ENCODE data around the gene FRMD4A. TPM values are rescaled to one million over a fixed set of nuclear protein-coding genes. Genes with fewer than 3 reads are reported as not detected.

Gene FRMD4A
- total and polyA plus RNA-seq, 2 experiments from 2014 or later, result 11.9 to 17.5 TPM

DNA sequence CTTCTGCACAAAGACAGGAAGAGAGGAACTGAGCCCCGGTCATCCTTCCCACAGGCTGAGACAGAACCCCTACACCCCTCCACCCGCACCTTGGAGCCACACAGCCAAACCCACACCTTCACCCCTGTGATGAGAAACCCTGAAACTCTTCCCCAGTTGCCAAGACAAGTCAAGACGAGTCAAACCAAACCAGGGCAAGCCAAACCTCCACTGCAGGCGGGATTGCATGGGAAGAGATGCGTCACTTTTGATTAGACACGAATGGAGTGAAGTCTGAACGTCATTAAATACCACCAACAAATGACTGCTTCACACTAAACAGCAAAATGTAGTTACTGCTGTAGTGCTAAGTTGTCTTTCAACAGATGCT is 670.2 kb downstream of the FRMD4A start:
- H3K4me2 ChIP-seq (ENCODE audit: unreplicated experiment), result no peak overlapping the region
- no peaks in the 10 kb centered on the region for H3K79me2 ChIP-seq (ENCODE audit: insufficient read depth)
- no peaks in the 10 kb centered on the region for H4K20me1 ChIP-seq (ENCODE audit: insufficient read depth)
- H3K9ac ChIP-seq, result peak overlapping the region; percentile 23; the same call in 1 of the 2 replicates
- H3K9me3 ChIP-seq (ENCODE audit: low read depth), result no peaks in the 10 kb centered on the region
- TF ChIP-seq EZH2phosphoT487 (IDR thresholded peaks at IDR 0.05; ENCODE audit: insufficient read depth, low read depth) (no peak), EZH2 (IDR thresholded peaks at IDR 0.05; ENCODE audit: insufficient read depth, poor library complexity, severe bottlenecking) (no peak)
- peak; percentile 53 for DNase-seq
- no peak overlapping the region for H3K4me3 ChIP-seq
- no peak overlapping the region for H2AFZ ChIP-seq
- WGBS, 2 experiments (ENCODE audit: low coverage in 1 of 2, low lambda C conversion rate in 2 of 2, missing lambda C conversion rate in 2 of 2), result 63% methylated on average over 7 of the region's 7 CpGs
- H3K36me3 ChIP-seq (ENCODE audit: low read depth), result peaks cover 10% of the 10 kb centered on the region; the same call in 1 of the 2 replicates
- peak overlapping the region; percentile 20 for H3K27ac ChIP-seq
- no peaks in the 10 kb centered on the region for H3K9me2 ChIP-seq (ENCODE audit: insufficient read depth)
- H3K4me1 ChIP-seq (ENCODE audit: insufficient read depth), result peaks cover 14% of the 10 kb centered on the region
- H3F3A ChIP-seq (ENCODE audit: insufficient read depth), result peaks cover 25% of the 10 kb centered on the region
- no peaks in the 10 kb centered on the region for H3K27me3 ChIP-seq (replicated peaks; ENCODE audit: insufficient read depth)
- in situ Hi-C loops (cut with MboI), result no loop called here

DNA sequence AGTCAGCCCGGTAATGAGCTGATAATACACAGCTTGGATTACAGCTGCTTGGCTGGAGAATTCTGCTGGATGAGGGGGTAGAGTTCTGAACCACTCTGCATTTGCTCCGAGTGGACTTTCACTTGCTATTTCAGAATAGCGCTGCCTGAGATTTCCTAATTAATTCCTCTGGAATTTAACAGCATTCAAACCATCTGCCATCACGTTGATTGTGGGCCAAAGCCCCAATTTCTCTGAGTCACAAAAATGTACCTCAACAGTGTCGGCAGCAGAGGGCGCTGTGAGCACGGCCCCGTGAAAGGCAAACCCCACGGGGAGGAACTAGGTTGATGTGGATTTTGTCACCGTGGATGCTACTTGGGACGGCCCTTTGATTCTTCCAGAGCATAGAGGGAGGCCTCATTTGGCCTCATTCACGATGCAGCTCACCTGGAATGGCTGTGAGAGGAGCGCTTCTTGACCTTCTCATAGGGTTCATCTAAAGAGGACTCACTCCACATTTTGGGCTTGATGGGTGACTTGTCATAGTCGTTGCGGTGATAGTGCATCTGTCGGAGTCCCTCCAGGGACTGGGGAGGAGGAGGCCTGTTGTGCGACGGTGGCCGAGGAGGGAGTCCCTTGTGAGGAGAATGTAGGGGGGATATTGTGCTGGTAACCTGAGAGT is 670.7 kb downstream of the FRMD4A start:
- WGBS, 2 experiments (ENCODE audit: low coverage in 1 of 2, low lambda C conversion rate in 2 of 2, missing lambda C conversion rate in 2 of 2), result 29 to 30% methylated on average over 19 of the region's 19 CpGs
- Histone ChIP-seq H2AFZ (0 out of 2 replicates have a peak overlapping the region, but pooled peaks have one; percentile 3), H3K9ac (peak overlapping the region; percentile 34), H3K4me1 (ENCODE audit: insufficient read depth) (peaks cover 14% of the 10 kb centered on the region), H3K4me2 (ENCODE audit: unreplicated experiment) (peak overlapping the region; percentile 64), H3K9me3 (ENCODE audit: low read depth) (no peaks in the 10 kb centered on the region), H3K36me3 (ENCODE audit: low read depth) (peaks cover 9% of the 10 kb centered on the region; the same call in 1 of the 2 replicates), H3K4me3 (no peak overlapping the region), H3K27ac (peak overlapping the region; percentile 41), H3K27me3 (replicated peaks; ENCODE audit: insufficient read depth) (no peaks in the 10 kb centered on the region), H3K79me2 (ENCODE audit: insufficient read depth) (no peaks in the 10 kb centered on the region), H4K20me1 (ENCODE audit: insufficient read depth) (no peaks in the 10 kb centered on the region), H3F3A (ENCODE audit: insufficient read depth) (peaks cover 25% of the 10 kb centered on the region), H3K9me2 (ENCODE audit: insufficient read depth) (no peaks in the 10 kb centered on the region)
- TF ChIP-seq EZH2phosphoT487 (IDR thresholded peaks at IDR 0.05; ENCODE audit: insufficient read depth, low read depth), result no peak
- TF ChIP-seq EZH2 (IDR thresholded peaks at IDR 0.05; ENCODE audit: insufficient read depth, poor library complexity, severe bottlenecking), result no peak
- in situ Hi-C loops (cut with MboI), result loop anchor here (5.0 kb wide), 1 partner anchor 122 kb away; no protein-coding TSS in a partner anchor
- DNase-seq, result peak; percentile 77

DNA sequence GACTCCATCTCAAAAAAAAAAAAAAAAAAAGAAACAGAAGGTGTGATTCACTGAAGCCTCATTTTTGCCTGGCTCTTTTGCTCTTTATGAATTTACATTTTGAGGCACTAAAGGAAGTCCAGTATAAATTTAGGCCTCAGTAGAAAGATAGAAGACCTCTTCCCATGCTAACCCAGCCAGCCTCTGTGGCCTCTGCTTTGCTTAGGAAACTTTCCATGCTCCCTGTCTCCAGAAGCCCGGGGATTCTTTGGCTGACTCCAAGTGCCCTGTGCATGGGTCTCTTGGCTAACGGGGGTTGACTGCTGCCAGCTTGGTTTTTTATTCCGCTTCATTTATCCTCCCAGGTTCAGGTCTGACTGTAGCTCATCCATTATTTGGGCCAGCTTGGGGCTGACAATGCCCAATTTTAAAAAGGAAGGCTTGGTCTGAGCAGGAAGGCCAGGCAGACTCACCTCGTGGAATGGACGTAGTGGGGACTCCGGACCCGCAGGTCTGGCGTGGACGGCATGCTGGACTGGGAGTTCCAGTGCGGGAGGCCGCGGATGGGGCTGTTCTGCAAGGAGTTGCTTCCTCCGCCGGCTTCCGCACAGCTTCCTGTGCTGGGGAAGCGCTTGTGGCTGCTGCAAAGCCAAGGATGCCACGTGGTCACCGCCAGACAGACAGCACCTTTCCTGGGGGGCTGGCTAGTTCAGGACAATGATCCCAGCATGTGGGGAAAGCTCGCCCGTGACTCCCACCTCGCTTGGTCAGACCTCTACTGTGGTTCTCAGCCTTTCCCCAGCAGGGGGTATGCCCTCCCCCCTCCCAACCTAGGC is 671.6 kb downstream of the FRMD4A start:
- Histone ChIP-seq H2AFZ (no peak overlapping the region), H3K79me2 (ENCODE audit: insufficient read depth) (no peaks in the 10 kb centered on the region), H3K9ac (0 out of 2 replicates have a peak overlapping the region, but pooled peaks have one; percentile 34), H3K4me2 (ENCODE audit: unreplicated experiment) (no peak overlapping the region), H3K27ac (peak overlapping the region; percentile 41; the same call in 1 of the 2 replicates), H4K20me1 (ENCODE audit: insufficient read depth) (no peaks in the 10 kb centered on the region), H3K4me1 (ENCODE audit: insufficient read depth) (peaks cover 14% of the 10 kb centered on the region), H3K27me3 (replicated peaks; ENCODE audit: insufficient read depth) (no peaks in the 10 kb centered on the region), H3K4me3 (no peak overlapping the region), H3F3A (ENCODE audit: insufficient read depth) (peaks cover 20% of the 10 kb centered on the region), H3K9me2 (ENCODE audit: insufficient read depth) (no peaks in the 10 kb centered on the region), H3K9me3 (ENCODE audit: low read depth) (no peaks in the 10 kb centered on the region), H3K36me3 (ENCODE audit: low read depth) (peaks cover 2% of the 10 kb centered on the region; the same call in 1 of the 2 replicates)
- in situ Hi-C loops (cut with MboI), result loop anchor here (5.0 kb wide), 1 partner anchor 123 kb away; no protein-coding TSS in a partner anchor
- TF ChIP-seq EZH2phosphoT487 (IDR thresholded peaks at IDR 0.05; ENCODE audit: insufficient read depth, low read depth) (no peak), EZH2 (IDR thresholded peaks at IDR 0.05; ENCODE audit: insufficient read depth, poor library complexity, severe bottlenecking) (no peak)
- no peak for DNase-seq
- WGBS, 2 experiments (ENCODE audit: low coverage in 1 of 2, low lambda C conversion rate in 2 of 2, missing lambda C conversion rate in 2 of 2), result 97% methylated on average over 17 to 21 of the region's 21 CpGs

DNA sequence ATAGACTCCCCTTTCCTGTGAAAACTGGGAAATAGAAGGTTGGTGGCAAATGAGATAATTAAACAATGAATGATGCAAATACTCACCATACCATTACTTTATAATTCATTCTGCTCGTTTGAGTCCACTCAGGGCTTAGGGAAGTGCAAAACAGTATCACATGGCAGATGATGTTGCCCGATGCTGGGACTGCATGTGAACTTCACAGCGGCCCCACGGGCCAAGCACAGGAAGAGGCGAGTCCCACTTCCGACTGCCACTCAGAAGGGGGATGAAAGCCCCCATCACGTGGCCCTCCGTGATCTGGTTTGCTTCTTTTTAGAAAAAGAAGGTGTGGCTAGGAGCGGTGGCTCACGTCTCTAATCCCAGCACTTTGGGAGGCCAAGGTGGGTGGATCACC is 672.5 kb downstream of the FRMD4A start:
- 91% methylated on average over 10 of the region's 10 CpGs for WGBS, 2 experiments (ENCODE audit: low coverage in 1 of 2, low lambda C conversion rate in 2 of 2, missing lambda C conversion rate in 2 of 2)
- TF ChIP-seq EZH2phosphoT487 (IDR thresholded peaks at IDR 0.05; ENCODE audit: insufficient read depth, low read depth) (no peak), EZH2 (IDR thresholded peaks at IDR 0.05; ENCODE audit: insufficient read depth, poor library complexity, severe bottlenecking) (no peak)
- no peak overlapping the region for H3K9ac ChIP-seq
- no peaks in the 10 kb centered on the region for H3K9me2 ChIP-seq (ENCODE audit: insufficient read depth)
- in situ Hi-C loops (cut with MboI), result loop anchor here (5.0 kb wide), 1 partner anchor 124 kb away; no protein-coding TSS in a partner anchor
- DNase-seq, result no peak
- no peak overlapping the region for H3K27ac ChIP-seq
- H3K9me3 ChIP-seq (ENCODE audit: low read depth), result no peaks in the 10 kb centered on the region
- H3K4me2 ChIP-seq (ENCODE audit: unreplicated experiment), result no peak overlapping the region
- no peaks in the 10 kb centered on the region for H4K20me1 ChIP-seq (ENCODE audit: insufficient read depth)
- no peaks in the 10 kb centered on the region for H3K27me3 ChIP-seq (replicated peaks; ENCODE audit: insufficient read depth)
- peaks cover 14% of the 10 kb centered on the region for H3K4me1 ChIP-seq (ENCODE audit: insufficient read depth)
- no peaks in the 10 kb centered on the region for H3K79me2 ChIP-seq (ENCODE audit: insufficient read depth)
- no peak overlapping the region for H2AFZ ChIP-seq
- H3K36me3 ChIP-seq (ENCODE audit: low read depth), result peaks cover 5% of the 10 kb centered on the region; the same call in 1 of the 2 replicates
- no peak overlapping the region for H3K4me3 ChIP-seq
- peaks cover 15% of the 10 kb centered on the region for H3F3A ChIP-seq (ENCODE audit: insufficient read depth)
